ENCODE measurements around the gene CXCL14.

GRCh38 chr5:135606431-135606830 lies 27.6 kb upstream of the CXCL14 start:
- TF ChIP-seq CTCF (IDR thresholded peaks at IDR 0.05) = no peak
- no peak for TF ChIP-seq POLR2AphosphoS5 (IDR thresholded peaks at IDR 0.05)
- TF ChIP-seq POLR2A (IDR thresholded peaks at IDR 0.05; ENCODE audit: low read depth) = no peak
